ENCODE measurements around the gene MIOX. TPM values are rescaled to one million over a fixed set of nuclear protein-coding genes. Genes with fewer than 3 reads are reported as not detected.

MIOX gene
- total and polyA plus RNA-seq, 2 of the 13 experiments (the other 11 are each of a cell fraction or from before 2014, with no cell fraction given): 1.5 to 2.9 TPM

DNA sequence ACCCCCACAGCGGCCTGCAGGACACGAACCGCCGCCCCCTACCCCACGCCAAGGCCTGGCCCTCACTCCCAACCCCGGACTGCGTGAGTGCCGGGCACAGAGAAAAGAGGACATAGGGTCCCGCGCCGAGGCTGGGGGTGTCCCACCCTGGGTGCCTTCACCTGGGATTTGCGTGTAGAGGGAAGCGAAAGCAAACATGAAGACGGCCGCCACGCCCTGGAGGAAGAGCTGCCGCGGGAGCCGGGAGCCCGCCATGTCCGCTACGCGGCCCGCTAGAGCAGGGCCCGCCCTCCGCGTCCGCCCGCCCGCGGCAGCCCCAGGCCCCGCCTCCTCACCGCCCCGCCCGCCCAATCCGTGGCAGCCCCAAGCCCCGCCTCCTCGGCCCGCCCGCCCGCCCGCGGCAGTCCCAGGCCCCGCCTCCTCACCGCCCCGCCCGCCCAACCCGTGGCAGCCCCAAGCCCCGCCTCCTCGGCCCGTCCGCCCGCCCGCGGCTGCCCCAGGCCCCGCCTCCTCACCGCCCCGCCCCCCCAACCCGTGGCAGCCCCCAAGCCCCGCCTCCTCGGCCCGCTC, 20.8 kb downstream of the MIOX start, which contains the start of gene LMF2 (continued):
- TF ChIP-seq PHF8 (CRISPR knock-in tag; IDR thresholded peaks at IDR 0.05): peak; percentile 88
- no peak for TF ChIP-seq BCL6 (CRISPR knock-in tag; IDR thresholded peaks at IDR 0.05)
- TF ChIP-seq RFXANK (CRISPR knock-in tag; IDR thresholded peaks at IDR 0.05): no peak
- TF ChIP-seq, protein P1, sequence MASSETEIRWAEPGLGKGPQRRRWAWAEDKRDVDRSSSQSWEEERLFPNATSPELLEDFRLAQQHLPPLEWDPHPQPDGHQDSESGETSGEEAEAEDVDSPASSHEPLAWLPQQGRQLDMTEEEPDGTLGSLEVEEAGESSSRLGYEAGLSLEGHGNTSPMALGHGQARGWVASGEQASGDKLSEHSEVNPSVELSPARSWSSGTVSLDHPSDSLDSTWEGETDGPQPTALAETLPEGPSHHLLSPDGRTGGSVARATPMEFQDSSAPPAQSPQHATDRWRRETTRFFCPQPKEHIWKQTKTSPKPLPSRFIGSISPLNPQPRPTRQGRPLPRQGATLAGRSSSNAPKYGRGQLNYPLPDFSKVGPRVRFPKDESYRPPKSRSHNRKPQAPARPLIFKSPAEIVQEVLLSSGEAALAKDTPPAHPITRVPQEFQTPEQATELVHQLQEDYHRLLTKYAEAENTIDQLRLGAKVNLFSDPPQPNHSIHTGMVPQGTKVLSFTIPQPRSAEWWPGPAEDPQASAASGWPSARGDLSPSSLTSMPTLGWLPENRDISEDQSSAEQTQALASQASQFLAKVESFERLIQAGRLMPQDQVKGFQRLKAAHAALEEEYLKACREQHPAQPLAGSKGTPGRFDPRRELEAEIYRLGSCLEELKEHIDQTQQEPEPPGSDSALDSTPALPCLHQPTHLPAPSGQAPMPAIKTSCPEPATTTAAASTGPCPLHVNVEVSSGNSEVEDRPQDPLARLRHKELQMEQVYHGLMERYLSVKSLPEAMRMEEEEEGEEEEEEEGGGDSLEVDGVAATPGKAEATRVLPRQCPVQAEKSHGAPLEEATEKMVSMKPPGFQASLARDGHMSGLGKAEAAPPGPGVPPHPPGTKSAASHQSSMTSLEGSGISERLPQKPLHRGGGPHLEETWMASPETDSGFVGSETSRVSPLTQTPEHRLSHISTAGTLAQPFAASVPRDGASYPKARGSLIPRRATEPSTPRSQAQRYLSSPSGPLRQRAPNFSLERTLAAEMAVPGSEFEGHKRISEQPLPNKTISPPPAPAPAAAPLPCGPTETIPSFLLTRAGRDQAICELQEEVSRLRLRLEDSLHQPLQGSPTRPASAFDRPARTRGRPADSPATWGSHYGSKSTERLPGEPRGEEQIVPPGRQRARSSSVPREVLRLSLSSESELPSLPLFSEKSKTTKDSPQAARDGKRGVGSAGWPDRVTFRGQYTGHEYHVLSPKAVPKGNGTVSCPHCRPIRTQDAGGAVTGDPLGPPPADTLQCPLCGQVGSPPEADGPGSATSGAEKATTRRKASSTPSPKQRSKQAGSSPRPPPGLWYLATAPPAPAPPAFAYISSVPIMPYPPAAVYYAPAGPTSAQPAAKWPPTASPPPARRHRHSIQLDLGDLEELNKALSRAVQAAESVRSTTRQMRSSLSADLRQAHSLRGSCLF (CRISPR knock-in tag; IDR thresholded peaks at IDR 0.05; ENCODE audit: borderline replicate concordance): no peak
- TF ChIP-seq ZEB1 (IDR thresholded peaks at IDR 0.05; ENCODE audit: insufficient replicate concordance, low read depth): no peak
- TF ChIP-seq GLI4 (CRISPR knock-in tag; IDR thresholded peaks at IDR 0.05; ENCODE audit: borderline replicate concordance): no peak
- TF ChIP-seq FOSL1 (CRISPR knock-in tag; IDR thresholded peaks at IDR 0.05; ENCODE audit: borderline replicate concordance): no peak
- no peak for TF ChIP-seq MEF2D (CRISPR knock-in tag; IDR thresholded peaks at IDR 0.05)
- TF ChIP-seq BORCS8-MEF2B (CRISPR knock-in tag; IDR thresholded peaks at IDR 0.05): peak; percentile 52; the same call in 1 of the 2 replicates
- TF ChIP-seq, protein P2, sequence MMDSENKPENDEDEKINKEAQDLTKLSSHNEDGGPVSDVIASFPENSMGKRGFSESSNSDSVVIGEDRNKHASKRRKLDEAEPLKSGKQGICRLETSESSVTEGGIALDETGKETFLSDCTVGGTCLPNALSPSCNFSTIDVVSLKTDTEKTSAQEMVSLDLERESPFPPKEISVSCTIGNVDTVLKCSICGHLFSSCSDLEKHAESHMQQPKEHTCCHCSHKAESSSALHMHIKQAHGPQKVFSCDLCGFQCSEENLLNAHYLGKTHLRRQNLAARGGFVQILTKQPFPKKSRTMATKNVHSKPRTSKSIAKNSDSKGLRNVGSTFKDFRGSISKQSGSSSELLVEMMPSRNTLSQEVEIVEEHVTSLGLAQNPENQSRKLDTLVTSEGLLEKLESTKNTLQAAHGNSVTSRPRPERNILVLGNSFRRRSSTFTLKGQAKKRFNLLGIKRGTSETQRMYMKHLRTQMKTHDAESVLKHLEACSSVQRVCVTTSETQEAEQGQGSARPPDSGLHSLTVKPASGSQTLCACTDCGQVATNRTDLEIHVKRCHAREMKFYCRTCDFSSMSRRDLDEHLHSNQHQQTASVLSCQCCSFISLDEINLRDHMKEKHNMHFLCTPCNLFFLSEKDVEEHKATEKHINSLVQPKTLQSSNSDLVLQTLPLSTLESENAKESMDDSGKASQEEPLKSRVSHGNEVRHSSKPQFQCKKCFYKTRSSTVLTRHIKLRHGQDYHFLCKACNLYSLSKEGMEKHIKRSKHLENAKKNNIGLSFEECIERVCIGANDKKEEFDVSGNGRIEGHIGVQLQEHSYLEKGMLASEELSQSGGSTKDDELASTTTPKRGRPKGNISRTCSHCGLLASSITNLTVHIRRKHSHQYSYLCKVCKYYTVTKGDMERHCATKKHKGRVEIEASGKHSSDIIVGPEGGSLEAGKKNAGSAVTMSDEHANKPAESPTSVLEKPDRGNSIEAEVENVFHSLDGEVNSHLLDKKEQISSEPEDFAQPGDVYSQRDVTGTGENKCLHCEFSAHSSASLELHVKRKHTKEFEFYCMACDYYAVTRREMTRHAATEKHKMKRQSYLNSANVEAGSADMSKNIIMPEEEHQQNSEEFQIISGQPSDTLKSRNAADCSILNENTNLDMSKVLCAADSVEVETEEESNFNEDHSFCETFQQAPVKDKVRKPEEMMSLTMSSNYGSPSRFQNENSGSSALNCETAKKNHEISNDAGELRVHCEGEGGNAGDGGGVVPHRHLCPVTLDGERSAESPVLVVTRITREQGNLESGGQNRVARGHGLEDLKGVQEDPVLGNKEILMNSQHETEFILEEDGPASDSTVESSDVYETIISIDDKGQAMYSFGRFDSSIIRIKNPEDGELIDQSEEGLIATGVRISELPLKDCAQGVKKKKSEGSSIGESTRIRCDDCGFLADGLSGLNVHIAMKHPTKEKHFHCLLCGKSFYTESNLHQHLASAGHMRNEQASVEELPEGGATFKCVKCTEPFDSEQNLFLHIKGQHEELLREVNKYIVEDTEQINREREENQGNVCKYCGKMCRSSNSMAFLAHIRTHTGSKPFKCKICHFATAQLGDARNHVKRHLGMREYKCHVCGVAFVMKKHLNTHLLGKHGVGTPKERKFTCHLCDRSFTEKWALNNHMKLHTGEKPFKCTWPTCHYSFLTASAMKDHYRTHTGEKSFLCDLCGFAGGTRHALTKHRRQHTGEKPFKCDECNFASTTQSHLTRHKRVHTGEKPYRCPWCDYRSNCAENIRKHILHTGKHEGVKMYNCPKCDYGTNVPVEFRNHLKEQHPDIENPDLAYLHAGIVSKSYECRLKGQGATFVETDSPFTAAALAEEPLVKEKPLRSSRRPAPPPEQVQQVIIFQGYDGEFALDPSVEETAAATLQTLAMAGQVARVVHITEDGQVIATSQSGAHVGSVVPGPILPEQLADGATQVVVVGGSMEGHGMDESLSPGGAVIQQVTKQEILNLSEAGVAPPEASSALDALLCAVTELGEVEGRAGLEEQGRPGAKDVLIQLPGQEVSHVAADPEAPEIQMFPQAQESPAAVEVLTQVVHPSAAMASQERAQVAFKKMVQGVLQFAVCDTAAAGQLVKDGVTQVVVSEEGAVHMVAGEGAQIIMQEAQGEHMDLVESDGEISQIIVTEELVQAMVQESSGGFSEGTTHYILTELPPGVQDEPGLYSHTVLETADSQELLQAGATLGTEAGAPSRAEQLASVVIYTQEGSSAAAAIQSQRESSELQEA (CRISPR knock-in tag; IDR thresholded peaks at IDR 0.05; ENCODE audit: not compliant biosample characterization): no peak
- peak; percentile 64; the same call in 1 of the 2 replicates for TF ChIP-seq ZNF556 (CRISPR knock-in tag; IDR thresholded peaks at IDR 0.05; ENCODE audit: borderline replicate concordance)
- no peak for TF ChIP-seq ZNF282 (IDR thresholded peaks at IDR 0.05; ENCODE audit: partially characterized antibody)
- no peak for TF ChIP-seq CHD4 (IDR thresholded peaks at IDR 0.05; ENCODE audit: borderline replicate concordance, low read length)
- TF ChIP-seq ZNF720 (CRISPR knock-in tag; IDR thresholded peaks at IDR 0.05): no peak
